COLO829 (cell line): ENCODE results near the gene MKLN1.
"Not testable (repeated sequence)": the region's sequence is repeated elsewhere in the genome, so short reads cannot be mapped to it uniquely, and the experiment has no call there.

ENCODE experiments used
- DNase-seq: peaks from one replicate; pipeline ENCODE4 v3.0.0; 2012; ENCODE audit warnings: low spot score

The MKLN1 gene

GRCh38 chr7:131327626-131328376 lies at the start of gene MKLN1:
Gene MKLN1 (plus strand): TSS chr7:131327876. CDS start chr7:131327900, 24 bp downstream.
- peak; percentile 98 for DNase-seq

GRCh38 chr7:131279044-131279443 lies 48.6 kb upstream of the MKLN1 start:
- DNase-seq = peak; percentile 59

- DNase-seq = no peak
Observed at GRCh38 chr7:131281266-131282048, 46.2 kb upstream of the MKLN1 start.

- no peak for DNase-seq
Observed at GRCh38 chr7:131284702-131285419, 42.8 kb upstream of the MKLN1 start.

- no peak for DNase-seq
Observed at GRCh38 chr7:131285556-131285955, 42.1 kb upstream of the MKLN1 start.

- DNase-seq = no peak
Observed at GRCh38 chr7:131288450-131288849, 39.2 kb upstream of the MKLN1 start.

GRCh38 chr7:131289051-131289450 lies 38.6 kb upstream of the MKLN1 start:
- no peak for DNase-seq

GRCh38 chr7:131292141-131292905 lies 35.4 kb upstream of the MKLN1 start:
- DNase-seq = no peak

GRCh38 chr7:131293018-131293417 lies 34.7 kb upstream of the MKLN1 start:
- no peak for DNase-seq

- DNase-seq = no peak
Observed at GRCh38 chr7:131294553-131294952, 33.1 kb upstream of the MKLN1 start.

- DNase-seq = no peak
Observed at GRCh38 chr7:131298608-131298992, 29.1 kb upstream of the MKLN1 start.

- no peak for DNase-seq
Observed at GRCh38 chr7:131299074-131299473, 28.6 kb upstream of the MKLN1 start.

GRCh38 chr7:131300078-131300477 lies 27.6 kb upstream of the MKLN1 start:
- DNase-seq = no peak

GRCh38 chr7:131300572-131301466 lies 26.9 kb upstream of the MKLN1 start:
- no peak for DNase-seq

GRCh38 chr7:131302446-131302845 lies 25.2 kb upstream of the MKLN1 start:
- DNase-seq = no peak

- DNase-seq = no peak
Observed at GRCh38 chr7:131302876-131303707, 24.6 kb upstream of the MKLN1 start.

- DNase-seq = no peak
Observed at GRCh38 chr7:131305152-131305551, 22.5 kb upstream of the MKLN1 start.

GRCh38 chr7:131306041-131306440 lies 21.6 kb upstream of the MKLN1 start:
- not testable (repeated sequence) for DNase-seq

- DNase-seq = no peak
Observed at GRCh38 chr7:131306777-131307176, 20.9 kb upstream of the MKLN1 start.

GRCh38 chr7:131307627-131308026 lies 20.0 kb upstream of the MKLN1 start:
- no peak for DNase-seq
